HG02759 (cell line): ENCODE data around the gene GABRP.

Source experiments
- ATAC-seq: cut with Tn5 transposase; IDR thresholded peaks from one replicate; pipeline ENCODE4 v1.9.1; 2021; ENCODE audit warnings: mild to moderate bottlenecking, moderate library complexity; ENCODE audit not compliant: unreplicated experiment

GABRP gene, protein sequence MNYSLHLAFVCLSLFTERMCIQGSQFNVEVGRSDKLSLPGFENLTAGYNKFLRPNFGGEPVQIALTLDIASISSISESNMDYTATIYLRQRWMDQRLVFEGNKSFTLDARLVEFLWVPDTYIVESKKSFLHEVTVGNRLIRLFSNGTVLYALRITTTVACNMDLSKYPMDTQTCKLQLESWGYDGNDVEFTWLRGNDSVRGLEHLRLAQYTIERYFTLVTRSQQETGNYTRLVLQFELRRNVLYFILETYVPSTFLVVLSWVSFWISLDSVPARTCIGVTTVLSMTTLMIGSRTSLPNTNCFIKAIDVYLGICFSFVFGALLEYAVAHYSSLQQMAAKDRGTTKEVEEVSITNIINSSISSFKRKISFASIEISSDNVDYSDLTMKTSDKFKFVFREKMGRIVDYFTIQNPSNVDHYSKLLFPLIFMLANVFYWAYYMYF

GRCh38 chr5:170783498-170784247, at the start of gene GABRP:
Gene GABRP (plus strand): TSS chr5:170783725. CDS start chr5:170788616, 4,891 bp downstream.
- no peak for ATAC-seq

DNA sequence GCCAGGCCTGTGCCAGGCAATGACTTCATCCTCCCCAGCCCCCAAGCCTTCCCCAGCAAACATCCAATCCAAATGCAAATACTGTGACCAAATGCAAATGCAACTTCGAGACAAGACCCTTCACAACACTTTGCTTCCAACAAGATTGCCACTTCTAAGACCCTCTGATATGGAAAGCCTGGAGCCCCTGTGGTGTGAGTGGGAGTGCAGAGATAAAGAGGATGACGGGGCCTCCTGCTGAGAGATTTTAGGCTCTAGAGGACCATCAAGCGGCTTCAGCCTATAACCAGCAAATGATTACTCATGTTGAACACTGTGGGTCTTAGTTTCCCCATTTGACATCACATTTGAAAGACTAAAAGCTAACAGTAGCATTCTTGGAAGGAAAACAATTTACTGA, 46.6 kb upstream of the GABRP start:
- ATAC-seq, result no peak

- ATAC-seq, result no peak
Measured at GRCh38 chr5:170737591-170737990, 45.9 kb upstream of the GABRP start.

- no peak for ATAC-seq
Measured at GRCh38 chr5:170738840-170739239, 44.7 kb upstream of the GABRP start.

DNA sequence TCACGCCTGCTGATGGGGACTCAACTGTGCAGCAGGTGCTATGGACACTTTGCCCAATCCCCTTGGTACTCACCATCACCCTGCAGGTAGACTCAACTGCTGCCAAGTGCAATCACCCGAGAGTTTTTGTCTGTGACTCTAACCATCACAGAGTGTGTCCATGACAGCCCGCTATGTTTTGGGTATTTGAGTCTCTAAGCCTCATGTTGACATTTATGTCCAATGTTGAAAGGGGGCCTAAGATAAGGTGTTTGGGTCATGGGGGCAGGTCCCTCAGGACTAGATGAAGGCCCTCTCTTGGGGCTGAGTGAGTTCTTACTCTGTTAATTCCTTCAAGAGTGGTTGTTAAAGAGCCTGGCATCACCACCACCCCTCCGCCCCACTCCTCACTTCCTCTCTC, 44.1 kb upstream of the GABRP start:
- ATAC-seq, result no peak

GRCh38 chr5:170740551-170741205, 42.8 kb upstream of the GABRP start:
- no peak for ATAC-seq

DNA sequence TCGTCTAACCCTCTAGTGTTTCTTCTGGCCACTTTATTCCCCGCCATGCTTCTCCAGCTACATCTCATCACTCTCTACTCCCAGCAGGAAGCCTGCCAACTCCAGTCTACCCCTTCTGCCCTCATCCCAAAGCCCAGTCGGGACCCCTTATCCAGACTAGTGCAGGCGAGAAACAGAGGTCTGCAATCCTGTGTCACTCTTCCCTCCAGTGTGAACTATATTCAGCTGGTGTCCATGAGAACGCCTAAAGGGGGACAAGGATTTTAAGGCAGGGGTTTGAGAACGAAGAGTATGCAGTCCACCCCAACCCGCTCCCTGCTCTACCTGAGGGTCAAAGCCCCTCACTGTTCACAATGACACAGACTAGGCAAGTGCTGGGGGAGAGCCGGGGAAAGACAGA, 41.7 kb upstream of the GABRP start:
- ATAC-seq, result no peak

DNA sequence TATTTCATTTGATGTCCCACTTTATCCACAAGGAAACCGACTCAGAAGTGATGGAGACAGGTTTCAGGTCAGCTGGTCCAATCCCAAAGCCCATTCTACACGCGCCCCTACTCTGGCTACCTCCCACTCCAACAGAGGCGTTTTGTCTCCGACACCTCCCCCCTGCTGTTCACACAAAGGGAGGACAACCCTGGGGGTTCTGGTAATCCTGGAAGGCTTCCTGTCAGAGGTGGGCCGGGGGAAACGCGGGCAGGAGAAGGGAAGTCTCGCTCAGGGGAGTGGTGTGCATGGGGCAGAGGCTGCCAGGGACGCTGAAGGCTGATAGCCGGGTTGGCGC, 39.7 kb upstream of the GABRP start:
- no peak for ATAC-seq

GRCh38 chr5:170745481-170746071, 37.9 kb upstream of the GABRP start:
- ATAC-seq, result no peak

DNA sequence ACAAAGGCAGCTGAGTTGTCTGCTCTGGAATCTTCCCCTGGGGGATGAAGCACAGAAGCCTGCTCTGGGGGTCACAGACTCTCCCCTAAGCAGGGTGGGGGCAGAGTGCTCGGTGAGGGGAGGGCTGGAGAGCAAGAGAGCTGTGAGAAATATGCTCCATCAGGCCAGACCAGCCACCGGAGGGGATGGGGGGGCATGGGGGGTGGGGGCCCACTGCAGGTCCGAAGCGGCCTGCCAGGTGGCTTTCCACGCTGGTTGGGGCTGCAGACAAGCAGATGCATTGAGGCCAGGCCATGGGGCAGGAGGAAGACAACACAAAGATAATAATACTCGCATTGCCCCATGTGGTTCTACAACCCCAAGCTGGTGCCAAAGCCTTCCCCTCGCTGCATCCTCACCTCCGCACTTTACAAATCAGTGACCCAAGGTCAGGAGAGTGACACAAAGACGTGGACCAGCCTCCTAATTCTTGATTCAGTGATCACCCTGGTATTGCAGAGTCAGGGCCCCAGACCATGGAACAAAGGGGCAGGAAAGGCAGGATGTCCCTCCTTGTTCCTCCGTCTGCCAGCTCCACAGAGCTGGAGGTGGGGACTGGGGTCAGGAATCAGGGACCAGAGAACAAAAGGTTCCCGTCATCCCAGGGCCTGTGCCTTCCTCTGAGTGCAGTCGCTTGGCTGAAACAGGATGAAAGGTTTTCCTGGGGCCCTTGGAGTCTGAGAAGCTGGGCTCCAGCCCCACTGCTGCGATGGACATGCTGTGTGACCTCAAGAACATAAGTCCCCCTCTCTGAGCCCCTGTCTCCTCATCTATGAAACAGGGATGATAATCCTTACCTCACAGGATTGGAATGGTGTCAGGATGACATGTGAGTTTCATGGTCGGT, 37.2 kb upstream of the GABRP start:
- ATAC-seq, result no peak

GRCh38 chr5:170746961-170747340, 36.6 kb upstream of the GABRP start:
- no peak for ATAC-seq

- ATAC-seq, result no peak
Measured at GRCh38 chr5:170747357-170747756, 36.2 kb upstream of the GABRP start.

- no peak for ATAC-seq
Measured at GRCh38 chr5:170747851-170748250, 35.7 kb upstream of the GABRP start.

DNA sequence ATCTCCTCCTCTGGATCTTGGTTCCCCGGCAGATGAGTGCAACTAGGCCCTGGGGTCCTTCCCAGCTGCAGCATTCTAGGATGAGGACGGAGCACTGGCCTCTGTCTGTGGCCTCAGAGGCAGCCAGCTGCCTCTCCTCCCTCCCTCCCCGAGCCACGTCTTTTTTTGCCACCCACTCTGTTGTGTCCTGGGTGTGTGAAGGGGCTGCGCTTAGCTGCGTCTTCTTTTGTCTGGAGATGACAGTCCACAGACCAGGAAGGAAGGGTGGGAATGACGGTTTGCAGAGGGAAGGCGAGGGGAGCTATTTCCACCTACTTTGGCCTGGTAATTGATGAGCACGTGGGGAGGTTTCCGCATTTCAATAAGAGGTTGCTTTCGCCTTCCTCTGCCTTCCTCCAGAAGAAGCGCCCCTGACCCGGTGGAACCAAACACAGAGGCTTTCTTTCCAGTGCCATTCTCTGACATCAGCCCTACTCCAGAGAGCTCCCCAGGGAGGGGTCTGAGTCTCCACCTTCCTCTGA, 34.5 kb upstream of the GABRP start:
- no peak for ATAC-seq

DNA sequence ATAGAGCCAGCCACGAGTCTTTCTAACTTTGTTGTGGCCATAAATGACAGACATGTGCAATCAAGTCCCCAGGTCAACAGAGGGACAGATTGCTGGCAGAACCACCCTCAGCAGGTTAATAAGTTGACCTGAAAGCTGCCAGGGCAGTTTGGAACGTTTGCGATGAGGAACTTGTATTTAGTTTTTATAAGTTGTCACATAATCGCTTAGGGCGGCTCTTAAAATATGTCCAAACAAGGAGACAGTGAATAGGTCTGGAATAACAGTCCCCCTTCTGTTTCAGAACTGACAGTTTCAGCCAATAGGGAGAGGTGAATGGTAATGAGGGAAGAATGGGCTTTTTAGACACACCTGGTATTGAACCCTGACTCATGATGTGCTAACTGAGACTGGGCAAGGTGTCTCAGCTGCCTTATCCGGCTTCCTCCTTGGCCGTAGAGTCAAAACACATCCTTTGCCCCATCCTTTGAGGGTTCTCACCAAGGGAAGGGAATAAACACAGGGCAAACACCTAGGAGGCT, 33.6 kb upstream of the GABRP start:
- no peak for ATAC-seq

DNA sequence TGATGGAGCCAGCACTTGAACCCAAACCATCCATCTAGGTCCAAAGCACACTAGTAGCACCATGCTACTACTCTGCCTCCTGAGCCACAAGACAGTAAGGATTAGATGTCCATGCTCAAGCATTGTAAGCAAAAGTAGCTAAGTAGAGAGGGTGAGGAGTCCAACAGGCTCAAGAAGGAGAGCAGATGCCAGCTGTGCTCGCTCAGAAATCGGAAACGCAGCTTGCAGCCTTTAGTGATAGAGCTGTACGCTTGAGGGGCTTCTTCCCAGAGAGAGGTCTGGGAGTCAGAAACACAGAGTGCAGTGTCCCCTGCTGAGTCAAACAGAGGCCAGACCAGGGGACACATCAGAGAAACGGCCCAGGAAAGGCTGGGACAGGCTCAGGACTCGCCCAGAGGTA, 32.7 kb upstream of the GABRP start:
- no peak for ATAC-seq

- no peak for ATAC-seq
Measured at GRCh38 chr5:170751631-170752030, 31.9 kb upstream of the GABRP start.

DNA sequence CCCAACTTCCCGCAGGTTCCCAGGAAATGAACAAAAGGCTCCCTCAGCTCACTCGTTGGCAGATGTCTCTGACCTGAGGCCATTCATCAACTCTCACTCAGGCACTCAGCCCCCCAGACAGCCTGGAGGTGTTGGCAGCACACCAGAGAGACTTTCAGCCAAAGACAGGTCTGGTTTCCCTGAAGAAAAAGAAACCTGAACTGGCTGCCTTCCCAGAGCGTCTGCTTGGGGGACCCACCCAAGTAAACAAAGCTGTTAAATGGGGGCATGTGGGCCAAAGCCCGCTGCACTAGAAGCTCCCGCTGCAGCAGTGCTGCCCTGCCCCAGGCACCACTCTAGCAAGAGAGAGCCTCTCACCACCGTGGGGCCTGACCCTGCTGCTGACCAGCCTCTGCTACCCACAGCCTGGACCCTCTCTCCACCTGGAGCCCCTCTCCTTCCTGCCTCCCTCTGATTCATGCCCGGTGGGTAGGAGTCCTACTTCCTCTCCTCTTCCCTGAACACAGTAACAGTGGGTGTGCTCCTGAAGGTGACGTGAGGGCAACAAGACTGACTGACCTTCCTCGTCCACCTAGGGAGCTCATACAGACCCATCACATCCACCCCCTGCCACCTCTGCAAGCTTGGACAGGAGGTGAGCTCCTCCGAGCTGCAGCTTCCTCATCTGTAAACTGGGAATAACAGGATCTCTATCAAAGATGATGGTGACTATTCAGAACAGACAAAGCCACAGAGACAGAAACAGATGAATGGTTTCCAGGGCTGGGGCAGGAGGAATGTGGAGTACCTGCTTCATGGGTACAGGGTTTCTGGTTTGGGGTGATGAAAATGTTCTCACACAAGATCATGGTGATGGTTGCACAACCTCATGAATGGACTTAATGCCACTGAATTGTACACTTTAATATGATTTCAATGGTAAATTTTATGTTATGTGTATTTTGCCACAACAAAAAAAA, 31.0 kb upstream of the GABRP start:
- no peak for ATAC-seq

DNA sequence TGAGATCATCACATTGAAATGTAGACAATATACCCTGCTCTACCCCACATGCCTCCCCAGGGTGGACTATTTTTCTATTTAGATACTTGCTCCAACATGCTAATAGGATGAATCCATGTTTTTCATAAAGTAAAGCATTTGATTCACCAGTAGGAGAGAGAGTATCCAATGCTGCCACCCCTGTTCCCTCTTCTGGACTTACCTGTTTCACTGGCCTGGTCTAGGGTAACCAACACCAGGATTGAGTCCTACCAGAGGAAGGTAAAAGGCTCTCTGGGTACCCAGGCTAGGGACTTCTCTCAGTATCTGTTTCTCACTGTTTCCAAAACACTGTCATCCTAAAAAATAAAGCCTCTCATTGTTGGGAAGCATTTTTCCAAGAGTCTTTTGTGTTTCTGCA, 30.2 kb upstream of the GABRP start:
- ATAC-seq, result no peak
